Measurements from ENCODE around the gene GRB10. TPM values are rescaled to one million over a fixed set of nuclear protein-coding genes. Genes with fewer than 3 reads are reported as not detected.

GRB10 gene
- total RNA-seq, 5 donors from 2014 or later (not counting 1 experiment from before 2014, with no cell fraction given): 7.1 to 11.1 (median 10.1) TPM

- CTCF ChIA-PET: interaction anchor here in 1 of 2 donors (0.6 to 1.7 kb wide), 3 partner anchors 210 to 585 kb away, joined by 3 to 5 read pairs (median 5); no protein-coding TSS in a partner anchor
- ATAC-seq (replicated peaks in 1 of 4) (no peak), DNase-seq (no peak)
- Histone ChIP-seq H3K4me3 (ENCODE audit: control insufficient read depth in 1 of 2, extremely low read depth in 1 of 2, low read length in 1 of 2) (no peak overlapping the region), H3K9me3 (no peaks in the 10 kb centered on the region), H3K4me1 (ENCODE audit: control insufficient read depth in 1 of 2, extremely low read depth in 1 of 2, insufficient read depth in 2 of 2, low read length in 2 of 2) (peaks cover 0 to 4% of the 10 kb centered on the region in 2 experiments), H3K36me3 (ENCODE audit: control insufficient read depth in 2 of 2, extremely low read depth in 1 of 2, insufficient read depth in 1 of 2, low read length in 1 of 2) (peaks cover 0 to 6% of the 10 kb centered on the region in 2 donors), H3K27ac (ENCODE audit: low read length) (no peak overlapping the region), H3K27me3 (replicated peaks in 1 of 2; ENCODE audit: control insufficient read depth in 2 of 2, extremely low read depth in 1 of 2, insufficient read depth in 2 of 2, low read length in 1 of 2) (peaks cover 0 to 12% of the 10 kb centered on the region in 2 experiments)
- no CpG with 5 or more reads among the region's 7 CpGs for WGBS (ENCODE audit: insufficient coverage)
- Mint-ChIP-seq H3K4me3 (no peak overlapping the region), H3K36me3 (no peaks in the 10 kb centered on the region), H3K27me3 (peaks cover 0 to 5% of the 10 kb centered on the region in 2 donors), H3K9me3 (no peaks in the 10 kb centered on the region), H3K4me1 (peaks cover 0 to 2% (median 0%) of the 10 kb centered on the region in 3 donors), H3K27ac (no peak overlapping the region)
- POLR2A ChIA-PET: interaction anchor here in 1 of 2 donors (0.5 kb wide), 1 partner anchor 40 kb away, joined by 5 read pairs; no protein-coding TSS in a partner anchor
Measured at GRCh38 chr7:50677638-50677996, 105.1 kb downstream of the GRB10 start.

GRCh38 chr7:50676740-50677637 lies 105.7 kb downstream of the GRB10 start:
- ChIA-PET POLR2A (interaction anchor here in 1 of 2 donors (0.5 kb wide), 1 partner anchor 39 kb away, joined by 5 read pairs; no protein-coding TSS in a partner anchor), CTCF (interaction anchor here (0.6 to 1.7 kb wide), 6 partner anchors 13 to 584 kb away, joined by 3 to 5 read pairs (median 3); partner anchors contain the start of gene ZPBP (in 1 of the 2))
- Histone ChIP-seq H3K27ac (ENCODE audit: low read length) (no peak overlapping the region), H3K27me3 (replicated peaks in 1 of 2; ENCODE audit: control insufficient read depth in 2 of 2, extremely low read depth in 1 of 2, insufficient read depth in 2 of 2, low read length in 1 of 2) (peaks cover 0 to 15% of the 10 kb centered on the region in 2 experiments), H3K9me3 (no peaks in the 10 kb centered on the region), H3K4me1 (ENCODE audit: control insufficient read depth in 1 of 2, extremely low read depth in 1 of 2, insufficient read depth in 2 of 2, low read length in 2 of 2) (peaks cover 0 to 7% of the 10 kb centered on the region in 2 experiments), H3K36me3 (ENCODE audit: control insufficient read depth in 2 of 2, extremely low read depth in 1 of 2, insufficient read depth in 1 of 2, low read length in 1 of 2) (peaks cover 0 to 9% of the 10 kb centered on the region in 2 donors), H3K4me3 (ENCODE audit: control insufficient read depth in 1 of 2, extremely low read depth in 1 of 2, low read length in 1 of 2) (no peak overlapping the region)
- Mint-ChIP-seq H3K36me3 (no peaks in the 10 kb centered on the region), H3K9me3 (no peaks in the 10 kb centered on the region), H3K4me3 (no peak overlapping the region), H3K27me3 (peaks cover 0 to 2% of the 10 kb centered on the region in 2 donors), H3K27ac (no peak overlapping the region), H3K4me1 (peaks cover 0 to 2% (median 0%) of the 10 kb centered on the region in 3 donors)
- 71% methylated on average over 10 of the region's 13 CpGs for WGBS (ENCODE audit: insufficient coverage)
- ATAC-seq (replicated peaks in 1 of 4): no peak
- no peak for DNase-seq

- Histone ChIP-seq H3K36me3 (ENCODE audit: control insufficient read depth in 2 of 2, extremely low read depth in 1 of 2, insufficient read depth in 1 of 2, low read length in 1 of 2) (peaks cover 0 to 9% of the 10 kb centered on the region in 2 donors), H3K27me3 (replicated peaks in 1 of 2; ENCODE audit: control insufficient read depth in 2 of 2, extremely low read depth in 1 of 2, insufficient read depth in 2 of 2, low read length in 1 of 2) (peaks cover 0 to 13% of the 10 kb centered on the region in 2 experiments), H3K27ac (ENCODE audit: low read length) (no peak overlapping the region), H3K4me3 (ENCODE audit: control insufficient read depth in 1 of 2, extremely low read depth in 1 of 2, low read length in 1 of 2) (no peak overlapping the region), H3K9me3 (no peaks in the 10 kb centered on the region), H3K4me1 (ENCODE audit: control insufficient read depth in 1 of 2, extremely low read depth in 1 of 2, insufficient read depth in 2 of 2, low read length in 2 of 2) (peaks cover 0 to 7% of the 10 kb centered on the region in 2 experiments)
- Mint-ChIP-seq H3K4me3 (no peak overlapping the region), H3K4me1 (peaks cover 0 to 2% (median 0%) of the 10 kb centered on the region in 3 donors), H3K27me3 (no peaks in the 10 kb centered on the region), H3K36me3 (no peaks in the 10 kb centered on the region), H3K27ac (no peak overlapping the region), H3K9me3 (no peaks in the 10 kb centered on the region)
- ATAC-seq (replicated peaks in 1 of 4): no peak
- 100% methylated on average over 1 of the region's 5 CpGs for WGBS (ENCODE audit: insufficient coverage)
- CTCF ChIA-PET: interaction anchor here (0.6 to 1.5 kb wide), 7 partner anchors 12 to 583 kb away, joined by 3 to 4 read pairs (median 3); partner anchors contain the start of gene ZPBP (in 1 of the 2)
- no peak for DNase-seq
- POLR2A ChIA-PET: no interaction called here
Measured at GRCh38 chr7:50676079-50676478, 106.6 kb downstream of the GRB10 start.

GRCh38 chr7:50674896-50675835 lies 107.5 kb downstream of the GRB10 start:
- POLR2A ChIA-PET: no interaction called here

GRCh38 chr7:50674299-50674698 lies 108.4 kb downstream of the GRB10 start:
- no peaks in the 10 kb centered on the region for H3K9me3 Mint-ChIP-seq
- CTCF ChIA-PET: interaction anchor here in 1 of 2 donors (1.6 kb wide), 1 partner anchor 44 kb away, joined by 3 read pairs; no protein-coding TSS in a partner anchor
- peaks cover 0 to 16% of the 10 kb centered on the region in 2 experiments for H3K27me3 ChIP-seq (replicated peaks in 1 of 2; ENCODE audit: control insufficient read depth in 2 of 2, extremely low read depth in 1 of 2, insufficient read depth in 2 of 2, low read length in 1 of 2)
- DNase-seq (no peak), ATAC-seq (replicated peaks in 1 of 4) (no peak)
- no peak overlapping the region for H3K27ac ChIP-seq (ENCODE audit: low read length)
- no peak overlapping the region for H3K4me3 ChIP-seq (ENCODE audit: control insufficient read depth in 1 of 2, extremely low read depth in 1 of 2, low read length in 1 of 2)
- peaks cover 0 to 2% (median 0%) of the 10 kb centered on the region in 3 donors for H3K4me1 Mint-ChIP-seq
- no peaks in the 10 kb centered on the region for H3K27me3 Mint-ChIP-seq
- 96% methylated on average over 9 of the region's 10 CpGs for WGBS (ENCODE audit: insufficient coverage)
- no peaks in the 10 kb centered on the region for H3K9me3 ChIP-seq
- POLR2A ChIA-PET: interaction anchor here in 1 of 2 donors (0.6 kb wide), 1 partner anchor 95 kb away, joined by 3 read pairs; no protein-coding TSS in a partner anchor
- H3K36me3 ChIP-seq (ENCODE audit: control insufficient read depth in 2 of 2, extremely low read depth in 1 of 2, insufficient read depth in 1 of 2, low read length in 1 of 2): peaks cover 0 to 9% of the 10 kb centered on the region in 2 donors
- peaks cover 0 to 7% of the 10 kb centered on the region in 2 experiments for H3K4me1 ChIP-seq (ENCODE audit: control insufficient read depth in 1 of 2, extremely low read depth in 1 of 2, insufficient read depth in 2 of 2, low read length in 2 of 2)
- H3K36me3 Mint-ChIP-seq: no peaks in the 10 kb centered on the region
- no peak overlapping the region for H3K4me3 Mint-ChIP-seq
- no peak overlapping the region for H3K27ac Mint-ChIP-seq

More at GRCh38 chr7:50674896-50675835, 107.5 kb downstream of the GRB10 start:
- ATAC-seq (replicated peaks in 1 of 4) (no peak), DNase-seq (no peak)
- H3K27me3 Mint-ChIP-seq: no peaks in the 10 kb centered on the region
- Histone ChIP-seq H3K27ac (ENCODE audit: low read length) (no peak overlapping the region), H3K4me1 (ENCODE audit: control insufficient read depth in 1 of 2, extremely low read depth in 1 of 2, insufficient read depth in 2 of 2, low read length in 2 of 2) (peaks cover 0 to 7% of the 10 kb centered on the region in 2 experiments), H3K4me3 (ENCODE audit: control insufficient read depth in 1 of 2, extremely low read depth in 1 of 2, low read length in 1 of 2) (no peak overlapping the region), H3K27me3 (replicated peaks in 1 of 2; ENCODE audit: control insufficient read depth in 2 of 2, extremely low read depth in 1 of 2, insufficient read depth in 2 of 2, low read length in 1 of 2) (peaks cover 0 to 11% of the 10 kb centered on the region in 2 experiments), H3K36me3 (ENCODE audit: control insufficient read depth in 2 of 2, extremely low read depth in 1 of 2, insufficient read depth in 1 of 2, low read length in 1 of 2) (peaks cover 0 to 9% of the 10 kb centered on the region in 2 donors), H3K9me3 (no peaks in the 10 kb centered on the region)
- WGBS (ENCODE audit: insufficient coverage): 72% methylated on average over 9 of the region's 11 CpGs
- H3K36me3 Mint-ChIP-seq: no peaks in the 10 kb centered on the region
- H3K27ac Mint-ChIP-seq: no peak overlapping the region
- H3K9me3 Mint-ChIP-seq: no peaks in the 10 kb centered on the region
- no peak overlapping the region for H3K4me3 Mint-ChIP-seq
- H3K4me1 Mint-ChIP-seq: peaks cover 0 to 2% (median 0%) of the 10 kb centered on the region in 3 donors
- CTCF ChIA-PET: interaction anchor here (0.5 to 1.6 kb wide), 8 partner anchors 11 to 582 kb away, joined by 3 to 4 read pairs (median 3); partner anchors contain the start of gene ZPBP (in 1 of the 2)
